IPS-11a (cell line): ENCODE results near the gene TSKU.
"Not testable (repeated sequence)": the region's sequence is repeated elsewhere in the genome, so short reads cannot be mapped to it uniquely, and the experiment has no call there.

Experiments
- H3K4me3 ChIP-seq: one replicate; pipeline ENCODE4 v1.5.1; 2013; ENCODE audit warnings: low read depth, low read length, control low read depth

TSKU gene

DNA sequence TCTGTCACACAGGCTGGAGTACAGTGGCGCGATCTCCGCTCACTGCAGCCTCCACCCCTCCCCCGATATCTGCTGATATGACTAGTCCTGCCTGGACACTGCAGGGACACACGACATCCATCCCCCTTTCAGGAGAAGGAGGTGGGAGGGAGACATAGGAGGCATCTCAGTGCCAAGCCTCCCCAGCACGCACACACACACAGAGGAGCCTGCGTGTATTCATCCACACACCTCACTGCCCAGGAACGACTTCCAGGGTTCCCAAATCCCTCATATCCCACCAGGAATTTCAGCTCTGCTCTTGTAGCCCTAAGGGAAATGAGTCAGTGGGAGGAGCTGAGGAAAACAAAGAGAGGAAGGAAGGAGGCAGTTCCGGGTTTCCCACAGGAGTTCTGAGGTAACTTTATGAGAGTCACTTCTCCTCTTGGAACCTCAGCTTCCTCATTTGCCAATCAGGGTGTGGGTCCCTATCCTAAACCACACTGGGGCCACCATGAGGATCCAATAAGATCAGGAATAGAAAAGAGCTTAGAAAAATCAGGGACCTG is 40.4 kb downstream of the TSKU start:
- no peak overlapping the region for H3K4me3 ChIP-seq

DNA sequence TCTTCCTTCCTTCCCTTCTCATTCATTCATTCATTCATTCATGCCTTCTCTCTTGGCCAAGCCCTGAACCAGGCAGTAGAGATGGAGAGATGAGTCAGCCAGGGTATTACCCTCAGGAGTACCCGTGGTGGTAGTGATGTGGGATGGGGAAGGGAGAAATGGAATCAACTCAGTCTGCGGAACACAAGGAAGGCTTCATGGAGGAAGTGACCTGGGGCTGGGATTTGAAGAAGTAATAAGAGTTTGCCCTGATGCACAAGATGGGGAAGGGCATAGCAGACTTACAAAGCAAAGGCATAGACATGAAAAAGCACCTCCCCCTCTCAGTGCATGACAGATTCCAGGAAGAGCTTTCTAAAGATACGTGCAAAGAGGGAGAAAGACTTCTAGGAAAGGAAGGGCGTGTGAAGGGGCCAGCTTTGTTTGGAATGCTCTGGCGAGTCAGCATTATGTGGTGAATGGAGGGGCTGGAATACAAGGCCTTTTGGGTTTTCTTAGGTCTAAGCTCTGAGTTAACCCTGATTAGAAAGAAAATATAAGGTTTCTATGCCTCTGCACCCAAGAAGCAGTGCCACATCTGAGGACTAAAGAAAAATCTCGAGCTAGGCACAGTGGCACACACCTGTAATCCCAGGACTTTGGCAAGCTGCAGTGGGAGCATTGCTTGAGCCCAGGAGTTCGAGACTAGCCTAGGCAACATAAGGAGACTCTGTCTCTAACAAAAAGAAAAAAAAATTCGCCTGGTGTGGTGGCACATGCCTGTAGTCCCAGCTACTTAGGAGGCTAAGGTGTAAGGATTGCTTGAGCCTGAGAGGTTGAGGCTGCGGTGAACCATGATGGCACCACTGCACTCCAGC is 41.2 kb downstream of the TSKU start:
- H3K4me3 ChIP-seq, result no peak overlapping the region

DNA sequence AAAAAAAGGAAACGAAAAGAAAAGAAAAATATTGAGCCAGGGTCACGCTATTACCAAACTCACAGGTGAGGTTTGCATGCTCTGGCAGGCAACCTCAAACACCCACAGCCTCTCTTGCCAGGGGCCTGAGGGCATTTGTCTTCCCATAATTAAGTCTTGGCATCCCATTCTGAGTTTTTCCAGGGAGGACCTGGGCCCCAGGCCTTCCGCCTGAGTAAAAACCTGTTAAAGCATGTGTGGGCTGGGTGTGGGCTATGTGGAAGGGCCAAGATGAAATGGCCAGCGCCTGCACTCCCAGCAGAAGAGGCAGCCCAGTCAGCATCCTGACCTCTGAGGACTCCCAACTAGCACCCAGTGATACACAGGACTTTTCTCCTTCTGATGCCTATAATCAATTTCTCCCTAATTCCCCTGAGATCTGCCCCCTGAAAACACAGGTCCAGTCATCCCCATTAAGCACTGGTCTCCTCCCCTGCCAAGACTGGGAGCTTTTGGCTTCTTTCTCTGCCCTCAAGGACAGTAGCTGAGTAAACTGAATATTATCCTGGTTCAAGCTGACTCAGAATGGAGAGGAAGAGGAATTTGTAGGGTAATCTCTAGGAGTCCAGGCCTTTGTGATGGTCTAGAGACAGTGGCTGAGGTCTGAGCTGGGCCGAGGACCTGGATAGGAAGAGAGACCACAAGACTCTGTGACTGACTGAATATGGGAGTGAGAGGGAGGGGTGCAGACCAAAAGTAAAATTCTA is 42.0 kb downstream of the TSKU start:
- H3K4me3 ChIP-seq, result no peak overlapping the region

DNA sequence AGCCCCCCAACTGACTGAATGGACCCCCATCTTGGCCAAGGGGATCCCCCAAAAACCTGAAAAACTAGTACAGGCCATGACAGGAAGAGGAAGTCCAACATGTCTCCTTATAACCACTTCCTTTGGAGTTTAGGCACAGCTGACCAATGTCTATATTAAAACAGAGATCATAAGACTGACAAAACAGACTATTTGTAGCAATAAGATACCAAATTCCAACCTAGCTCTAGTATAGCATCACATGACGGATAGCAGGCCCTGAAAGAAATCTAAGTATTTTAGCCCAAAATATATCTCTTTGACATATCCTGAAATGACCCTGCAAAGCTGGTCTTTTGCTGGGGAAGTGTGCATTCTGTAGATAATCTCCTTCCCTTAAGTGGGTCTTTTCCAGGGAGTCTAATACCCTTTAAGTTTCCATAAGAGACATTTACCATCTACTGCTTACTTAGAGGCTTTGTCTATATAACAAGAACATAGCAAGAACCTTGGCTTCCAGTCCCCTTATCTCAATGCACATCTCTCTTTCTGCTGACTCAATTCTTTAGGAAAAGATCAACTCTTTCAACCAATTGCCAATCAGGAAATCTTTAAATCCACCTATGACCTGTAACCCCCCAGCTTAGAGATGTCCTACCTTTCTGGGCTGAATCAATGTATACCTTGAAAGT is 42.7 kb downstream of the TSKU start:
- no peak overlapping the region for H3K4me3 ChIP-seq

DNA sequence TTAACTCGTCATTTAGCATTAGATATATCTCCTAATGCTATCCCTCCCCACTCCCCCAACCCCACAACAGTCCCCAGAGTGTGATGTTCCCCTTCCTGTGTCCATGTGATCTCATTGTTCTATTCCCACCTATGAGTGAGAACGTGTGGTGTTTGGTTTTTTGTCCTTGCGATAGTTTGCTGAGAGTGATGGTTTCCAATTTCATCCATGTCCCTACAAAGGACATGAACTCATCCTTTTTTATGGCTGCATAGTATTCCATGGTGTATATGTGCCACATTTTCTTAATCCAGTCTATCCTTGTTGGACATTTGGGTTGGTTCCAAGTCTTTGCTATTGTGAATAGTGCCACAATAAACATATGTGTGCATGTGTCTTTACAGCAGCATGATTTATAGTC is 43.4 kb downstream of the TSKU start:
- not testable (repeated sequence) for H3K4me3 ChIP-seq

DNA sequence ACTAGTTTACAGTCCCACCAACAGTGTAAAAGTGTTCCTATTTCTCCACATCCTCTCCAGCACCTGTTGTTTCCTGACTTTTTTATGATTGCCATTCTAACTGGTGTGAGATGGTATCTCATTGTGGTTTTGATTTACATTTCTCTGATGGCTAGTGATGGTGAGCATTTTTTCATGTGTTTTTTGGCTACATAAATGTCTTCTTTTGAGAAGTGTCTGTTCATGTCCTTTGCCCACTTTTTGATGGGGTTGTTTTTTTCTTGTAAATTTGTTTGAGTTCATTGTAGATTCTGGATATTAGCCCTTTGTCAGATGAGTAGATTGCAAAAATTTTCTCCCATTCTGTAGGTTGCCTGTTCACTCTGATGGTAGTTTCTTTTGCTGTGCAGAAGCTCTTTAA is 43.8 kb downstream of the TSKU start:
- H3K4me3 ChIP-seq, result not testable (repeated sequence)

DNA sequence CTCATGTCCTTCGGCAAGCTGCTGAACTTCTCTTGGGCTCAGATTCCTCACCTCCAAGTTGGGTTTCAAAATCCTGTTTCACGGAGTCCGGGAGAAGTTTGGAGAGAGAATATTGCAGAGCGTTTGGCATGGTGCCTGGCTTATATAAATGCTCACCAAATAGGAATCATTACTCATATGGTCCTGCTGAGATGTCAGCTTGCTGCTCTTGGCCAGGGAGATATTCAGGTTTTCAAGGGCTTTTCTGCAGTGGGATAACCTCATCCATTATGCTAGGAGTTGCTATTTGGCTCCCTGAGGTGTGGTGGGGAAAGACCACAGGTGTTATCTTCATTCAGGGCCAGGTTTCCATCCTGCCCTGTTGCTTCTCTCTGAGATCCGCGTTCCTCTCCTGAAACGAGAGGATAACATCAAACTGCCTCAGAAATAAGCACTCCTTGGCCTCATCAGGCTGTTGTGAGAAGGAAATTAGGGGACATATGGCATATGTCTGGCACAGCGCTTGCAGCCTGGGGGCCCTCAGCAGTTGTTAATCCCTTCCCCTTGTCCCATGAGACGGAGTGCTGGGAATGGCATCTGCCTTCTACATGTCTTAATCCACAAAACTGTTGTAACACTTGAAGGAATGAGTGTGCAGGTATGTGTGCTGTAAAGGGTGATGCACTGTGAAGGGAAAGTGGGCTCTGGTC is 47.6 kb downstream of the TSKU start:
- H3K4me3 ChIP-seq, result no peak overlapping the region

DNA sequence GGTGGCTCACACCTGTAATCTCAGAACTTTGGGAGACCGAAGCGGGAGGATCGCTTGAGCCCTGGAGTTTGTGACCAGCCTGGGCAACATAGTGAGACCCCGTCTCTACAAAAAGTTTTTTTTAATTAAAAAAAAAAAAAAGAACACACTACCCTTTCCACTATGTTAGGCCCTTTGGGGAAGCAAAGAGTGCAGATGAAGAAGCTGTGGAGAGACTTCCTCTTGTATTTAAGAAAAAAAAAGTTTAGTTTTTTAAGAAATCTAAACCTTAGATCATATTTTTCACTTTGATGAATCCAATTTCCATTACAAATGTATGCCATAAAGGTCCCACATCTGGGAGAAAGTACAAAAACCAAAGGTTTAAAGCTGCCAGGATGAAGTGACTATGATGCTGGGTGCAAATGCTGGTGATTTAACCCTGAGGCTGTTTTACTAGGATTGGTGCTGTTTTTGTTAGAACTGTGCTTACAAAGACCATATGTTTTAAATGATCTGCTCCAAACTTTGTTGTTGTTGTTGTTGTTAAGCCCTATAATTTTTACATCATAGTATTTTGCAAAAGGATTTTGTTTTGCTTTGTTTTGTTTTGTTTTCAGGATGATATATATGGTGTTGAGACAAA is 48.6 kb downstream of the TSKU start:
- H3K4me3 ChIP-seq, result no peak overlapping the region

DNA sequence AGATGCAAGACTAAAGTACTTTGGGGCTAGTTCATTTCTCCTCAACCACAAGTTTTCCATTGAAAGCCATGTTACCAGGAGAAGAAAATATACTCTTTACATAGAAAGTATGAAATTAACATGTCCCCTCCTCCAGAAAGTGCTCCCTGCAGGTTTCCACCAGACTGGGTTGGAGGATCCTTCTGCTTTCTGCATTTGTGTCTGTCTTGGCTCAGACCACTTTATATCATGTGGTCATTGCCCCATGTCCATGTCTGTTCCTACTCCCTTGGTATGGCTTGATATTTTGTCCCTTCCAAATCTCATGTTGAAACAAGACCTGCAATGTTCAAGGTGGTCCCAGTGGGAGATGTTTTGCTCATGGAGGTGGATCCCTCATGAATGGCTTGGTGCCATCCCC is 49.2 kb downstream of the TSKU start:
- no peak overlapping the region for H3K4me3 ChIP-seq

DNA sequence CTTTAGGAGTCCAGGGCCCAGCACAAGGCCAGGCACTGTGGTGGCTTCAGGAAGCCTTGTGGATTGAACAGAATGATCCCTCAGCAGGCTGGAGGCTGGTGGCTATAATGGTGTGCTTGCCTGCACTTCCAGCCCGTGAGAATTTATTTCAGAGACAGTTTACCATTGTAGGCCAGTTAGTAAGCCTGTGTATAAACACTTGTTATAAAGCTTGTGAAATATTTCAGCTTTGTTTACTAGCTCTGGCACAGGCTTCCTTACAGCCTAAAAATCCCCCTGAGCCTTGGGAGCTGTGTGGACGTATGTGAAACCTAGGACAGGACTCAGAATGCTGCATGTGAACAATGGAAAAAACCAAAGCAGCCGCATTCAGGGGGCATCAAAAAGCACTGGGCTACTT is 51.0 kb downstream of the TSKU start:
- no peak overlapping the region for H3K4me3 ChIP-seq

DNA sequence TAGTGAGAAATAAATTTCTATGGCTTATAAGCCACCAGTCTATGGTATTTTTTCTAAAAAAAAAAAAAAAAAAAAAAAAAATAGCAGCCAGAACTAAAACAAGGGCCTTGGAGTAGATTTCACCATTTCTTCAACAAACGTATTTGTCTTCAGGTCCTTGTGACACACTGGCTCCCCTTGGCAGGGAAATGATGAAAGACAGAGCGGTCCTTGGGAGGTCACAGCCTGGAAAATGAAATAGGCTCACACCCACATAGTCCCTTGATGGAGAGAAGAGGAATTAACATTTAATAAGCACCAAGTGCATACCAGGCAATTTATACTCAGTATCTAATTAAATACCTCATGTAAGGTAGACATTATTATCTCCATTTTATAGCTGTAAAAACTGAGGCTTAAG is 51.9 kb downstream of the TSKU start:
- H3K4me3 ChIP-seq, result no peak overlapping the region

DNA sequence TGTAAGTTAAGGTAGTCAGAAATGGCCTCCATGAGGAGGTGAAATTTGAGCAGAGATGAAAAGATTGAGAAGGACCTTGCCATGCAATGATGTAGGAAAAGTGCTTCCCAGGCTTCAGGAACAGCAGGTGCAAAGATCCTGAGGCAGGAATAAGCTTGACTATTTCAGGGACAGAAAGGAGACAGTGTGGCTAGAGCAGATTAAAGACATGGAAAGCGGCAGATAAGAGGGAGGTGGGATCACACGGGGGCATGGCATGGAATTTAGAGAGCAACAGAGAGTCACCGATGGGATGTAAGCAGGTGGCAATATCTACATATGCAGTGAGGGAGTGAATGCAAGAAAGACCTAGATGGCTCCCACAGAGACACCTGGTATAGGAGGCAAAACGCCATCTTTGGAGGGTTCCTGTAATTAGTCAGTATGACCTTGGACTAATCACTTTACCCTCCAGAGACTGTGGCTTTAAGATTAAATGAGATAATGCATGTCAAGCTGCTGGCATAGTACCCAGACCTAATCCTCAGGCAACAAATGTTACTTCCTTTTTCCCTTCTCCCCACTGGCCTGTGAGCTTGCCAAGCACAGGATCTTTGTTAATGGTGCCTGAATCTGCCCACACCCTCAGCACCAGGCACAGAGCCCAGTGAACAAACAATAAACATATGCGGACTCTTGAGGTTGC is 52.9 kb downstream of the TSKU start:
- H3K4me3 ChIP-seq, result no peak overlapping the region

DNA sequence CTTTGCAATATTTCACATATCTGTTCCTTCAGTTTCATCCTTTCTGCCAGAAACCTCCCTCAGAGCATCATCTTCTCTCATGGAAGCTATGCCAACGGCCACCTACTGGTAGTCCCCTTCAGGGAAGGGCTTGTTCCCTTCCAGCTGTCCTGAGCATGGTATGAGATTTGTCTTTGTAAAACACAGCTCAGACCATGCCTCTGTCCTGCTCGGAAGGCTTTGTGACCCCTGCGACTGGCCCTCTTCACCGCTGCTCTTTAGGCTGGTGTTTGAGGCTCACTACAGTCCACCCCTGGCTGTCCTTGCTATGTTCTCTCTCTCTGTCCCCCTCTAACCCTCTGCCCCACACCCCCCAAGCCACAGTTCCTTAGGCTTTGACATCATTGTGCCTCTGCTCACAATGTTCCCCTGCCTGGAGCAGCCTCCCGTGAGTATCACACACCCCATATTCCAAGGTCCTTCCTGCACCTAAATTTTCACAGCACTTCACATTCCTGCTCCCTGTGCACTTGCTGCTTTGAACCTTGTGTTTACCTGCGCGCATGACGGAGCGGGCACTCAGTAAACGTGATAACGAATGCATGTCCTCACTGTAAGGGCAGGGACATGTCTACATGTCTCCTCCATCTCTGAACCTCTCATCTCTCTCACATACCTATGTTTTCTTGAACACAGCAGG is 53.6 kb downstream of the TSKU start:
- no peak overlapping the region for H3K4me3 ChIP-seq

DNA sequence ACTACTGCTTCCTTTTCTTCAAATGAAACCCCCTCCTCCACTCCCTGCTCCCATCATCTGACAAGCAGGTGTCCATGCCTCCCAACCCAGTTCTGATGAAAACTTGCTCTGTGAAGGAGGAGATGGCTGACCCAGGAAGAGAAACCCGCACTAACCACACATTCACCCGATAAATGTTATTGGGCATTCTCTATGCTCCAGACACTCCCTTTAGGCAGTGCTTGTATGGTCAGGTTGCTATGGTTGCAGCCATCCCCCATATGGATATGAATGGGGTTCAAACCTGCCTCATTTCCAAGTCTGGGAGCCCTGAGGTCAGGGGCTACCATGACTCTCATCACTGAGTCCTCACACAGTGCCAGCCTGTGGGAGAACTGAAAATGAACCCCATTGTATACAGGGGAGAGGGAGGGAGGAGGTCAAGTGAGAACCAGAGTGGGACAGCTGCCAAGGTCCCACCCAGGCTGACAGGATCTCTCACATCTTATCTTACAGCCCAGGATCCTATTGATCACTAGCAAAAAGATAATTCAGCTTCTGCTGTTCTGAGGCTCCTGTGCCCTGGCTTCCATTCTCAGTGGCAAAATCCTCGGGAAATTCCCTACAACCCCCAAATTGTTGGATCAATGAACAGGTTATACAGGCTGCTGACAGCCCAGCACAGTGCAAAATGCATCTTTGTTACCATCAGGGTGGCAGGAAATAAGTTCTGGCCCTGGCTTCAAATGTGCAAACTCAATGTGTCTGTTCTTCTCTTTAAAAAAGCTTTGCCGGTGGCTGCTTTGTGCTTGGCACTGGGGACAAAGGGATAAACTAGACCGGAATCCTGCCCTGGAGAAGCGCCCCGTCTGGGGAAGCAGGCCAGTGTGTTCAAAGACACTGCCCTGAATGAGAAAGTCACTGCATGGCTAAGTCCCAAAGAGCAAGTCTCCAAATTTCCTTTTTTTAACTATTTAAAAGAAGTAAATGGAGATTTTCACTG is 54.8 kb downstream of the TSKU start:
- no peak overlapping the region for H3K4me3 ChIP-seq

DNA sequence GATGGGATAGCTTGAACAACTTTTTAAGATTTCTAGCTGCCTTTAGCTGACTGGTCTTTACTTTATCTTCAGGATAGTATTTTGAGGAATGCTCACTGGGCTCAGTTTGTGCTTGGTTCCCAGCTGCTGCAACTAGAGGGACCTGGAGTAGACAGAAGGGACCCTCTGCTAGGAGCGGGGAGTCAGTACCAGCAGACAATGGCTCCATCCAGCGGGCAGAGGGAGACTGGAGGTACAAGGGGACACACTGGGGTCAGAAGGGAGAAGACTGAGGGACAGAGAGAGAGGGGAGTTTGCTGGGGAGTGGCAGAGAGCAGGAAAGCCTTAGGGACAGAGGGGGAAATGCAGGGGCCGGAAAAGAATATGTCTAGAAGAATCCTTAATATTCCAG is 55.5 kb downstream of the TSKU start:
- no peak overlapping the region for H3K4me3 ChIP-seq

DNA sequence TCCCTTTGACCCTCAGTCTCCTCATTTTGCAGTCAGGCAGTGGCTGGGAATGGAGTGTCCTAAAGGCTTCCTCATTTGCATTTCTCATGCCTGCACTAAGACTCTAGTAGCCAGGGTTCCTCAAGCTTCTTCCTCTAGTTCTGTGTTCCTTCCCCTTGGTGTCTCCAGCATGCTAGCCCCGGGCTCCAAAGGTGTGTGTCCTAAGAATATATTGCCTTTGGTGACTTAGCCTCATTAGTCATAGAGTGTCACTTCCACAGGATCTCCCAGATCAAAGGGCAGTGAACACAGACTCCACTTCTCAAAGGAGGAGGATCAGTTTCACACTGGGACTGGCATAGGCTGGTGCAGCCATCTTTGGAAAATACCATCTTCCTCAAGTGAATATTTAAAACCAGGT is 56.2 kb downstream of the TSKU start:
- no peak overlapping the region for H3K4me3 ChIP-seq

DNA sequence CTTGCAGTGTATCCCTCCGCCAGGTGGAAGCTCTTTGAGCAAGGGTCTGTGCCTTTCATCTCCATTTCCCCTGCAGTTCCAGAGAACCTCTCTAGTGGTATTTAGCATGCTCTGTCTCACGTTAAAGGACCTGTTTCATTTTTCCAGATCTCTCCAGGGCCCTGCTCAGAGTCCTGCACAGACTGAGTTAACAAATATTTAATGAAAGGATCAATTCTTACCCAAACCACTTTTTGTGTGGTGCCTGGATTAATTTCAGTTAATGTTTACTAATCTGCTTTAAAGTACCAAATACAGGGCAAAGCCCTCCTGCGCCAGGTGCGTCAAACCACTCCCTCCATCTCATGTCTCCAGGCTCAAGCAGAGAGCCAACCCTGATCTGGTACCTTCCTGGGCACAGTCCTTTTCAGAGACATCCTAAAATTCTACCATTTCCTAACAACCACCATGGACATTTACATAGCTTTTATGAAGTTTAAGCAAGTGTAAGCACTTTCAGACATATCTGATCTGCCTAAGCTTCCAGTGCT is 58.8 kb downstream of the TSKU start:
- H3K4me3 ChIP-seq, result no peak overlapping the region

DNA sequence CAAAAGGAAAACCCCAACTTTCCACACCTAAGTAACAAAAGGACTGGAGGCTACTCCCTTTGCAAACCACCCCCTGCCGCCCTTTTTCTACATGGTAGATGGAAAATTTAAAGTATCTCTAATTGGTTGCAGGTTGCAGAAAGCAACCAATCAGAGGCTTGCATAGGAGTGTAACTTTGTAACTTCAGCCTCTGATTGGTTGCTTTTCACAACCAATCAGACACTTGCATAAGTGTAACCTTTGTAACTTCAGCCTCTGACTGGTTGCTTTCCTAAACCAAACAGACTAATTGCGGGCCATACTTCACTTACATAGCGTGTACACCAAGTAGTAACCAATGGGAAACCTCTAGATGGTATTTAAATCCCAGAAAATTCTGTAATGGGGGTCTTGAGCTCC is 60.8 kb downstream of the TSKU start:
- H3K4me3 ChIP-seq, result no peak overlapping the region
